ENCODE data around the gene TAF1. TPM values are rescaled to one million over a fixed set of nuclear protein-coding genes. Genes with fewer than 3 reads are reported as not detected.

TAF1 gene
- total and polyA plus RNA-seq, 10 of the 15 experiments (the other 5 are each of a cell fraction or from before 2014, with no cell fraction given) = 4.1 to 24.2 (median 17.2) TPM

GRCh38 chrX:71450433-71451106, 84.4 kb downstream of the TAF1 start:
- FAIRE-seq = no peak
- no peak for ATAC-seq
- H3K4me3 ChIP-seq = no peak overlapping the region
- H2AFZ ChIP-seq (ENCODE audit: control insufficient read depth, low read depth, low read length) = no peak overlapping the region
- intact Hi-C loops (cut with micrococcal nuclease; ENCODE audit: unreplicated experiment) (no loop called here), in situ Hi-C loops (cut with MboI) (loop anchor here (25.0 kb wide), 1 partner anchor 412 kb away; no protein-coding TSS in a partner anchor)
- WGBS (ENCODE audit: insufficient coverage, insufficient replicate concordance, low lambda C conversion rate, missing lambda C conversion rate) = 76% methylated on average over 2 of the region's 2 CpGs
- SMC1A ChIA-PET (ENCODE audit: uncharacterized antibody, unreplicated experiment) = interaction anchor here (1.0 kb wide), 1 partner anchor 79 kb away, joined by 3 read pairs; no protein-coding TSS in a partner anchor
- H3K27ac ChIP-seq (ENCODE audit: control insufficient read depth, insufficient read depth) = no peak overlapping the region
- BruUV-seq (replicated peaks) = no TSS peak
- H3K36me3 ChIP-seq (ENCODE audit: control insufficient read depth in 2 of 2, insufficient read depth in 2 of 2, low read length in 1 of 2) = no peaks in the 10 kb centered on the region; a peak in 2 of 4 replicates
- no peak overlapping the region for H3K4me2 ChIP-seq (ENCODE audit: control insufficient read depth, insufficient read depth)
- no peak for DNase-seq (ENCODE audit: low read depth, low spot score)
- POLR2A ChIA-PET = no interaction called here
- no peaks in the 10 kb centered on the region for H3K4me1 ChIP-seq (ENCODE audit: control insufficient read depth, insufficient read depth, low read length)
- RAD21 ChIA-PET (ENCODE audit: unreplicated experiment) = no interaction called here
- TF ChIP-seq STAT1 (conservative IDR thresholded peaks at IDR 0.05) (no peak), TARDBP (IDR thresholded peaks at IDR 0.05; ENCODE audit: borderline replicate concordance) (no peak), NR2C2 (IDR thresholded peaks at IDR 0.05; ENCODE audit: borderline replicate concordance, control insufficient read depth, insufficient read length, low read depth) (no peak), ZBTB11 (CRISPR knock-in tag; IDR thresholded peaks at IDR 0.05) (no peak), SREBF1 (IDR thresholded peaks at IDR 0.05; ENCODE audit: low read length) (no peak), JUNB (IDR thresholded peaks at IDR 0.05) (no peak), ELK1 (IDR thresholded peaks at IDR 0.05; ENCODE audit: low read depth, low read length) (no peak), EED (IDR thresholded peaks at IDR 0.05; ENCODE audit: low read depth) (no peak), TCF7 (IDR thresholded peaks at IDR 0.05; ENCODE audit: borderline replicate concordance) (no peak), IKZF1 (conservative IDR thresholded peaks at IDR 0.05) (no peak), E2F8 (IDR thresholded peaks at IDR 0.05; ENCODE audit: low read depth, partially characterized antibody) (no peak), RAD51 (IDR thresholded peaks at IDR 0.05) (no peak), RELA (IDR thresholded peaks at IDR 0.05; ENCODE audit: borderline replicate concordance, partially characterized antibody) (no peak), RAD21 (IDR thresholded peaks at IDR 0.05; ENCODE audit: insufficient read depth, low read depth, low read length) (no peak)
- H4K20me1 ChIP-seq (ENCODE audit: control insufficient read depth, insufficient read depth) = no peaks in the 10 kb centered on the region
- CTCF ChIA-PET = no interaction called here
- no peak overlapping the region for H3K9ac ChIP-seq (ENCODE audit: control insufficient read depth, insufficient read depth, low read length)
- no peaks in the 10 kb centered on the region for H3K9me3 ChIP-seq (replicated peaks; ENCODE audit: control insufficient read depth, insufficient read depth, low read length)
- no peaks in the 10 kb centered on the region for H3K27me3 ChIP-seq (replicated peaks in 1 of 2; ENCODE audit: control insufficient read depth in 2 of 2, insufficient read depth in 2 of 2, low read length in 1 of 2)
- H3K79me2 ChIP-seq (ENCODE audit: control insufficient read depth, insufficient read depth, low read length) = no peaks in the 10 kb centered on the region

Data from GM12878 (cell line).